ENCODE data around the gene CARD18.
A peak's percentile ranks its signal among the peaks of the same experiment; 100 is the strongest.

CARD18 gene

GRCh38 chr11:105135883-105136282 is 3.7 kb downstream of the CARD18 start:
- no peak for TF ChIP-seq CTCF (IDR thresholded peaks at IDR 0.05; ENCODE audit: insufficient read depth, low read length, poor library complexity, severe bottlenecking)
- Histone ChIP-seq H3K27me3 (replicated peaks; ENCODE audit: control insufficient read depth, insufficient read depth, low read length) (no peaks in the 10 kb centered on the region), H3K36me3 (ENCODE audit: control insufficient read depth, insufficient read depth, low read length) (no peaks in the 10 kb centered on the region), H3K4me3 (replicated peaks; ENCODE audit: low read depth, low read length) (no peak overlapping the region)
- DNase-seq (ENCODE audit: extremely low read depth, insufficient read length) = no peak

GRCh38 chr11:105132716-105133511 is 6.7 kb downstream of the CARD18 start:
- Histone ChIP-seq H3K27me3 (replicated peaks; ENCODE audit: control insufficient read depth, insufficient read depth, low read length) (no peaks in the 10 kb centered on the region), H3K4me3 (replicated peaks; ENCODE audit: low read depth, low read length) (no peak overlapping the region), H3K36me3 (ENCODE audit: control insufficient read depth, insufficient read depth, low read length) (no peaks in the 10 kb centered on the region)
- TF ChIP-seq CTCF (IDR thresholded peaks at IDR 0.05; ENCODE audit: insufficient read depth, low read length, poor library complexity, severe bottlenecking) = no peak
- no peak for DNase-seq (ENCODE audit: extremely low read depth, insufficient read length)

- peak; percentile 18 for TF ChIP-seq CTCF (IDR thresholded peaks at IDR 0.05; ENCODE audit: insufficient read depth, low read length, poor library complexity, severe bottlenecking)
- no peak for DNase-seq (ENCODE audit: extremely low read depth, insufficient read length)
- H3K36me3 ChIP-seq (ENCODE audit: control insufficient read depth, insufficient read depth, low read length) = no peaks in the 10 kb centered on the region
- no peaks in the 10 kb centered on the region for H3K27me3 ChIP-seq (replicated peaks; ENCODE audit: control insufficient read depth, insufficient read depth, low read length)
- H3K4me3 ChIP-seq (replicated peaks; ENCODE audit: low read depth, low read length) = no peak overlapping the region
These were observed 9.3 kb downstream of the CARD18 start for GRCh38 chr11:105130189-105130813.

DNA sequence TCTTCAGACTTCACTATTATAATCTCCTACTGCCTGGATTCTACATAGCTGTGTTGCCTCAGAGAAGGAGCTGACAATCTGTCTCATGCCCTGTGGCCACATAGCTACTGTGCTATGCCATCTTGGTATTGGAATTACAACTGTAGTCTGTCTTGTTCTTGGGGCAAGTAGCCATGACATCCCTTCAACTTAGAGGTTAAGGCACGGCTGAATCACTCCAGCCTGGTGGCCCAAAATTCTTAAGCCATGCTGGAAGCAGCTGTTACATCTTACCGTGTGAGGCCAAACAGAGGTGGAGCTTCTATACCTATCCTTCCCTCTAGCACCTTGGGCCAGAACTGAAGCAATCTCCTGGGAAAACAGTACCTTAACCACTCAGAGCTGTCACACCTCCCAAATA is 14.8 kb downstream of the CARD18 start:
- Histone ChIP-seq H3K36me3 (ENCODE audit: control insufficient read depth, insufficient read depth, low read length) (no peaks in the 10 kb centered on the region), H3K4me3 (replicated peaks; ENCODE audit: low read depth, low read length) (no peak overlapping the region), H3K27me3 (replicated peaks; ENCODE audit: control insufficient read depth, insufficient read depth, low read length) (no peaks in the 10 kb centered on the region)
- no peak for TF ChIP-seq CTCF (IDR thresholded peaks at IDR 0.05; ENCODE audit: insufficient read depth, low read length, poor library complexity, severe bottlenecking)
- no peak for DNase-seq (ENCODE audit: extremely low read depth, insufficient read length)

DNA sequence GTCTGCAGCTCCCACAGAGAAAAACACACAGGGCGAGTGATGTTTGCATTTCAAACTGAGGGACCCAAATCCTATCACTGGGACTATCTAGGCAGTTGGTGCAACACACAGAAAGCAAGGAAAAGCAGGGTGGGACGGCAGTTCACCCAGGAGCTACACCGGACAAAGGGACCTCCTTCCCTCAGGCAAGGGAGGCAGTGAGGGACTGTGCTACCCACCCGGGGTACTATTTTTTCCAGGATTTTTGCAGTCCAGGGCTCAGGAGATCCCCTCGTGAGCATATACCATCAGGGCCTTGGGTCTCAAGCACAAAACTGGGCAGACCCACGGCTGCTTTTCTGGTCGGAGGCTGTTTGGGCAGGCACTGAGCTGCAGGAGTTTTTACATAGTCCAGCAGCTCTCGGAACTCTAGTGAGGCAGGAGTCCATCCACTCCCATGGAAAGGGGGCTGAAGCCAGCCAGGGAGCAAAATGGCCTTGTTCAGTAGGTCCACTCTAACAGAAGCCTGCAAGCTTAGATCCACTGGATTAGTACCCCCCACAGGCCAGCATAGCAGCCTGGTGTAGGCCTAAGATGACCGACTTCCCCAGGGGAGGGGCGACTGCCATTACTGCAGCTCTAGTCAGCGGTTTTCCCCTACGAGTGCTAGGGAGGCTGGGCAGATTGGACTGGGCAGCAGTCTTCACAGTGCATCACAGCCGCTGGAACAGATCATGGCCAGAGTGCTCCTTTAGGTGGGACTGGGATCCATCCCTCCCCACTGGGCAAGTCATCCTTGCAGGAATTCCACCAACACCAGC is 28.2 kb downstream of the CARD18 start:
- no peaks in the 10 kb centered on the region; the same call in 1 of the 2 replicates for H3K27me3 ChIP-seq (replicated peaks; ENCODE audit: control insufficient read depth, insufficient read depth, low read length)
- no peak for TF ChIP-seq CTCF (IDR thresholded peaks at IDR 0.05; ENCODE audit: insufficient read depth, low read length, poor library complexity, severe bottlenecking)
- no peaks in the 10 kb centered on the region for H3K36me3 ChIP-seq (ENCODE audit: control insufficient read depth, insufficient read depth, low read length)
- no peak overlapping the region for H3K4me3 ChIP-seq (replicated peaks; ENCODE audit: low read depth, low read length)
- no peak for DNase-seq (ENCODE audit: extremely low read depth, insufficient read length)
